ENCODE results near the gene DEDD2.
"Not testable (repeated sequence)": the region's sequence is repeated elsewhere in the genome, so short reads cannot be mapped to it uniquely, and the experiment has no call there.

The DEDD2 gene, protein sequence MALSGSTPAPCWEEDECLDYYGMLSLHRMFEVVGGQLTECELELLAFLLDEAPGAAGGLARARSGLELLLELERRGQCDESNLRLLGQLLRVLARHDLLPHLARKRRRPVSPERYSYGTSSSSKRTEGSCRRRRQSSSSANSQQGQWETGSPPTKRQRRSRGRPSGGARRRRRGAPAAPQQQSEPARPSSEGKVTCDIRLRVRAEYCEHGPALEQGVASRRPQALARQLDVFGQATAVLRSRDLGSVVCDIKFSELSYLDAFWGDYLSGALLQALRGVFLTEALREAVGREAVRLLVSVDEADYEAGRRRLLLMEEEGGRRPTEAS

GRCh38 chr19:42217520-42218437, at the start of gene DEDD2:
Gene DEDD2, minus strand, starts transcription at chr19:42217677. Its CDS starts 670 bp downstream, at chr19:42217007.
- DNase-seq, result peak; percentile 90 to 94

DNA sequence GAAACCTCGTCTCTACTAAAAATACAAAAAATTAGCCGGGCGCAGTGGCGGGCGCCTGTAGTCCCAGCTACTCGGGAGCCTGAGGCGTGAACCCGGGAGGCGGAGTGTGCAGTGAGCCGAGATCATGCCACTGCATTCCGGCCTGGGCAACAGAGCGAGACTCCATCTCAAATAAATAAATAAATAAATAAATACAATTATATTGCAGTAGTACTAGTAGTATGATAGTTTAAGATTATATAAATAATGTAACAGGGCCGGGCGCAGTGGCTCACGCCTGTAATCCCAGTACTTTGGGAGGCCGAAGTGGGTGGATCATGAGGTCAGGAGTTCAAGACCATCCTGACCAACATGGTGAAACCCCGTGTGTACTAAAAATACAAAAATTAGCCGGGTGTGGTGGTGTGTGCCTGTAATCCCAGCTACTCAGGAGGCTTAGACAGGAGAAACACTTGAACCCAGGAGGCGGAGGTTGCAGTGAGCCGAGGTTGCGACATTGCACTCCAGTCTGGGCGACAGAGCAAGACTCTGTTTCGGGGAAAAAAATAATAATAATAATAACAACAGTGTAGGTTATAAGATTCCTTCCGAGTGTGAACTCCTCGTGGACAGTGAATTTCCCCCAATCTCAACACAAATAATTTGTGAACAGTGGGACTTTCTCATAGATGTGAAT, 49.6 kb upstream of the DEDD2 start:
- DNase-seq, result not testable (repeated sequence)

DNA sequence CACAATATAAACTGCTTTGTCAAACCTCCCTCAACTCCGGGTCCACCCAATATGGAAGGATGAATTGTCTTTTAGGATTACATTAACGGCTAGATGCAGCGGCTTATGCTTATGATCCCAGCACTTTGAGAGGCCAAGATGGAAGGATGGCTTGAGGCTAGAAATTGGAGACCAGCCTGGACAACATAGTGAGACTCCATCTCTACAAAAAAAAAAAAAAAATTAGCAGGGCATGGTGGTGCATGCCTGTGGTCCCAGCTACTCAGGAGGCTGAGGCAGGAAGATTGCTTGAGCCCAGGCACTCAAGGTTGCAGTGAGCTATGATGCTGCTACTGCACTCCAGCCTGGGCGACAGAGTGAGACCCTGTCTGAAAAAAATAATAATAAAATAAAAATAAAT, 48.6 kb upstream of the DEDD2 start:
- not testable (repeated sequence) for DNase-seq

GRCh38 chr19:42261763-42262162, 44.3 kb upstream of the DEDD2 start:
- no peak for DNase-seq

- DNase-seq, result not testable (repeated sequence)
Measured at GRCh38 chr19:42257842-42258241, 40.4 kb upstream of the DEDD2 start.

GRCh38 chr19:42255766-42256745, 38.6 kb upstream of the DEDD2 start:
- peak; percentile 21 to 35 for DNase-seq

- DNase-seq, result peak; percentile 69 to 87
Measured at GRCh38 chr19:42254850-42255765, 37.6 kb upstream of the DEDD2 start, which contains the start of gene ERF. Gene ERF, minus strand, starts transcription at chr19:42255128. Its CDS starts 129 bp downstream, at chr19:42254999.

GRCh38 chr19:42254089-42254849, 36.8 kb upstream of the DEDD2 start:
- peak; percentile 27 to 30 for DNase-seq

DNA sequence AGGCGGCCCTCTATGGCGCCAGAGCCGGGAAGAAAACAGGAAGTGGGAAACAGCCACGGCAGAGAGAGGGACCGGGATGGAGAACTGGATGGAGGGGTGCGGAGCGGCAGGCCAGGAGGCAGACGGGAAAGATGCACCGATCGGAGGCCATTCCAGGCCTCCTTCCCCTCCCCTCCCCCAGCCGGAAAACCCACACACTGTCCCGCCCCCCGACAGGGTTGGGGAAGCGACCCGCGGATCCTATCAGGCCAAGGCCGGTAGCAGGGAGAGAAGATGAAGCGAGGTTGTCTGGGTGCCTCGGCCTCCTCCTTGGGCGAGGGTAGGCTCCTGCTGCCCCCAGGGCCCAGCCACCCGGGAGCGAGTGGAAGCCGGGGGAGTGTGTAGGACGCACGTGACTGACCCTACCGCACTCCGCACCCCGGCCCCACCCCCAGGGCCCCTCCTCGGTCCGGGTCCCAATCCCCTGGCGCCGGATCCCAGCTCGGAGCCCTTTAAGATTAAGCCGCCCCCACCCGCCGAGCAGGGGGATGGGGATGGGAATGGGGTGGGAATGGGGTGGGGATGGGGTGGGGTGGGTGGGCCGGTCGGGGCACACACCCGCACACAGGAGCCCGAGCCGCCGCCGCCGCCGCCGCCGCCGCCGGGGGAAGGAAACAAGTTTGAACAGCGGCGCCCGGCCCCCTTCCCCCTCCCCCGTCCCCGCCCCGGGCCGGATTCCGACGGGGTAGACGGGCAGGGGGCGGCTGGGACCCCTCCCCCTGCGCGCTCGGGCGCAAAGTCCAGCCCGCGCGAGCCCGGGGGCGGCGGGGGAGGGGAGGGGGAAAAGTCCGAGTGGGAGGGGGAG, 36.0 kb upstream of the DEDD2 start:
- DNase-seq, result peak in 1 of 2 experiments; percentile 16

GRCh38 chr19:42252365-42253244, 35.1 kb upstream of the DEDD2 start:
- DNase-seq, result no peak

GRCh38 chr19:42251572-42252358, 34.3 kb upstream of the DEDD2 start:
- DNase-seq, result no peak

DNA sequence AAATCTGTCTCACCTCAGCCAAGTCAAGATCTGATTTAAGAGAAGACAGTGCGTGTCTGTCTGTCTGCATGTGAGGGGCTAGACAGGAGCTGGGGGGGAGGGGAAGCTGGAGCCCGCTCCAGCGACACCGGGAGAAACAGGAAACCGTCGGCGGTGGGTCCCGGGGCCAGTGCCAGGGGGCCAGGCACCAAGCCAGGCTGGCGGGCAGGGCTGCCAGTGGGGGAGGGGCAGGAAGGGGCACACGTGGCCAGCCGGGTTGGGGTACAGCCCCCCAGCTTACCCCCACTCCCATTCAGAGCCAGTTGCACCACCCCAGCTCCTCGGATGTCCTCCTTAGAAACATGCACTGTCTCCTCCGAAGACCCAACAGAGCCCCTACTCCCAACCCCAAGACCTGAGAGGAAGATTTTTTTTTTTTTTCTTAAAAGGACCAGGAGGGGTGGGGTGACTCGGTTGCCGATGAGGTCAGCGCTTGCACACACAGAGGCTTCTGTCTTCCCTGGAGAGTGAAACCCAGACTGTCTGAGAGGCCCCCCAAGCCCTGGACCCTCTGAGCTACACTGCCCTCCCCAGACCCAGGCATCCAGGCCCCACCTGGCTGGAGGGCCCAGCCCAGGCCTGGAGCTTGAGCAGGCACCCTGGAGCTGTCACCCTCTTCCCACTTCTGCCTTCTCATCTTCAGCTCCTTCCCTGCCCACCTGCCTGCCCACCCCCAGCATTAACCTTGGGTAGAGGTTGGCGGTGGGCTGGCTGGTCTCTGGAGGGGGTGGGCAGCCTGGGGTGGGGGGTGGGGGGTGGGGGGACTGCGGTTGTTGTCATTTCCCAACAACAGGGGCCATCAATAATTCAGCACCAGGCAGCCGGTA, 33.4 kb upstream of the DEDD2 start:
- no peak for DNase-seq

- no peak for DNase-seq
Measured at GRCh38 chr19:42250183-42250665, 32.7 kb upstream of the DEDD2 start.

GRCh38 chr19:42249769-42250168, 32.3 kb upstream of the DEDD2 start:
- no peak for DNase-seq

DNA sequence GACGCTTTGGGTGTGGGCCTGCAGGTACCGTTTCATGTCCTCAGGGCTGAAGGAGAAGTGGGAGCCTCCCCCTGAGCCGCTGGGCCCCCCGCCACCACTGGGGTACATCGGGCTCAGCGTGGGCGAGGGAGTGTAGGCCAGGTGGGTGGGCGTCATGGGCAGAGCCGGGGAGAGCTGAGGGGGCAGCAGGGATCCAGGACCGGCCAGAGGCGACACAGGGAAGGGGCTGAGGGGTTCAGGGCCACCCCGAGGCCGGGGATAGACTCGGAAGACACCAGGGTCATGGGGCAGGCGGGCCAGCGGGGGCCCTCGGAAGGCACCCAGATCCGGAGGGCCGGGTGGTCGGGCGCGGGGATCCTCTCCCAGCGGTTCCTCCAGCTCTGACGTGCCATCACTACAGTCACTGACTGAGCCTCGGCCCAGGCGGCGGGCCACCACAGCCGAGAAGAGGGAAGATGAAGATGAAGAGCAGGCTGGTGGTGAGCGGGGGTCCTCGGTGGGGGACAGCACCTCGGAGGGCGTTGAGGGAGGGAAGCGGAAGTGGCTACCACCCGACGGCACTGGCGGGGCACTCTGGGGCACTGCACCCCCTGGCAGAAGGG, 31.8 kb upstream of the DEDD2 start:
- DNase-seq, result no peak

Measured in SHP77 (cell line).